K562 (cell line): ENCODE results near the gene KMT2E. TPM values are rescaled to one million over a fixed set of nuclear protein-coding genes. Genes with fewer than 3 reads are reported as not detected.

ENCODE experiments used
- ATAC-seq: fragments of 200-7000 bp; cut with Tn5 transposase; 3 replicates; pipeline ENCODE4 v1.9.1; 2020; ENCODE audit warnings: moderate library complexity
- BruUV-seq: library from RNA; stranded (reverse); fragments of 400-500 nt; replicated peaks from 2 replicates; lab custom pipeline; 2021; lab: Mats Ljungman, UMichigan
- CTCF ChIA-PET: fragments of 300-600 bp; formaldehyde crosslinking; extraction: SDS; loops from one replicate; lab custom pipeline; 2021; ENCODE audit warnings: low intra/inter-chr PET ratio; lab: Yijun Ruan, JAX
- POLR2A ChIA-PET: fragments of 300-600, 350-650 bp; sonication (Branson Sonifier 250); formaldehyde crosslinking; extraction: SDS; loops from one replicate; lab custom pipeline; 2021; ENCODE audit warnings: antibody characterized with exemption, inconsistent platforms; lab: Yijun Ruan, JAX
- DNase-seq, 4 experiments: peaks; one replicate each; pipeline versions ENCODE4 v3.0.0 to v3.0.0-alpha.2; 2011 to 2018; ENCODE audit warnings: low spot score in 3 of 4, mixed read lengths in 3 of 4; ENCODE audit errors: extremely low read depth in 1 of 4
- FAIRE-seq: peaks from 2 replicates; lab custom pipeline; 2011; peaks lifted over from hg19 to GRCh38; lab: Jason Lieb, UNC
- H2AFZ ChIP-seq: 2 replicates; pipeline ENCODE4 v1.6.0; 2011; ENCODE audit warnings: low read depth, low read length, control low read depth, inconsistent platforms
- H3K27ac ChIP-seq: fragments of 200-600 bp; 3 replicates; pipeline ENCODE4 v1.8.0; 2011; ENCODE audit warnings: low read depth, mild to moderate bottlenecking, control low read depth, inconsistent platforms, low read length, moderate library complexity, mixed read lengths; ENCODE audit errors: extremely low read depth
- H3K27me3 ChIP-seq, 2 experiments: fragments of 300-600 bp in 1 of 2; 2 replicates in 1 of 2; 3 replicates in 1 of 2; pipeline versions ENCODE4 v1.6.0 to v1.8.0; 2011; ENCODE audit warnings: inconsistent platforms in 2 of 2, low read length in 2 of 2, mild to moderate bottlenecking in 1 of 2, mixed read lengths in 1 of 2, moderate library complexity in 1 of 2; ENCODE audit not compliant: control insufficient read depth in 2 of 2, insufficient read depth in 2 of 2
- H3K36me3 ChIP-seq: fragments of 300-600 bp; 3 replicates; pipeline ENCODE4 v1.8.0; 2011; ENCODE audit warnings: mild to moderate bottlenecking, low read length, inconsistent platforms; ENCODE audit not compliant: control insufficient read depth, insufficient read depth
- H3K4me1 ChIP-seq, 2 experiments: fragments of 200-600 bp in 1 of 2; replicated peaks in 1 of 2; 2 replicates in 1 of 2; 3 replicates in 1 of 2; pipeline versions ENCODE4 v1.5.1 to v1.8.0; 2011; ENCODE audit warnings: inconsistent platforms in 2 of 2, low read length in 2 of 2, mild to moderate bottlenecking in 1 of 2, mixed read lengths in 1 of 2, moderate library complexity in 1 of 2; ENCODE audit not compliant: control insufficient read depth in 2 of 2, insufficient read depth in 2 of 2
- H3K4me2 ChIP-seq: 2 replicates; pipeline ENCODE4 v1.6.1; 2011; ENCODE audit warnings: low read length, control low read depth, inconsistent platforms, mixed read lengths; ENCODE audit not compliant: insufficient read depth
- H3K4me3 ChIP-seq: fragments of 200-600 bp; sonication (generic), shearing (Covaris generic); 2 replicates; pipeline ENCODE4 v1.5.1; 2016; ENCODE audit warnings: control low read depth, inconsistent platforms
- H3K79me2 ChIP-seq: fragments of 200-600 bp; 3 replicates; pipeline ENCODE4 v1.8.0; 2011; ENCODE audit warnings: low read length, inconsistent platforms; ENCODE audit not compliant: control insufficient read depth, insufficient read depth
- H3K9ac ChIP-seq, 2 experiments: 2 replicates each; pipeline versions ENCODE4 v1.6.0 to v1.6.1; 2011; ENCODE audit warnings: low read depth in 2 of 2, low read length in 2 of 2, control low read depth in 1 of 2, inconsistent platforms in 1 of 2, mild to moderate bottlenecking in 1 of 2, mixed read lengths in 1 of 2; ENCODE audit not compliant: insufficient read depth in 1 of 2
- H3K9me1 ChIP-seq: one replicate; pipeline ENCODE4 v1.6.0; 2011; ENCODE audit warnings: inconsistent platforms, mild to moderate bottlenecking, low read length, moderate library complexity; ENCODE audit not compliant: control insufficient read depth, insufficient read depth
- H3K9me3 ChIP-seq: replicated peaks from 2 replicates; pipeline ENCODE4 v1.5.1; 2011; ENCODE audit warnings: low read depth, low read length, inconsistent platforms; ENCODE audit not compliant: control insufficient read depth, insufficient read depth
- H4K20me1 ChIP-seq: replicated peaks from 2 replicates; pipeline ENCODE4 v1.6.1; 2011; ENCODE audit warnings: low read length, inconsistent platforms, mixed read lengths; ENCODE audit not compliant: control insufficient read depth, insufficient read depth
- BHLHE40 ChIP-seq: IDR thresholded peaks from 2 replicates; pipeline ENCODE4 v1.6.1; 2011; ENCODE audit warnings: low read length, improper control_type of control experiment
- CBX3 ChIP-seq, 2 experiments: IDR thresholded peaks; 1 replicate in 1 of 2; 2 replicates in 1 of 2; pipeline ENCODE4 v1.6.1; 2012; ENCODE audit warnings: inconsistent platforms in 2 of 2, low read length in 2 of 2, borderline replicate concordance in 1 of 2, control low read depth in 1 of 2
- CHD7 ChIP-seq: fragments of 200-600 bp; sonication (generic); IDR thresholded peaks from one replicate; pipeline ENCODE4 v1.6.1; 2012; ENCODE audit warnings: mild to moderate bottlenecking, low read depth, low read length, inconsistent platforms
- KLF13 ChIP-seq: fragments of 450-650 bp; IDR thresholded peaks from 2 replicates; pipeline ENCODE4 v1.6.1; 2016; ENCODE audit warnings: missing genetic modification characterization, low read depth, mild to moderate bottlenecking, missing compliant biosample characterization, moderate library complexity, borderline replicate concordance
- L3MBTL2 ChIP-seq: fragments of 450-650 bp; IDR thresholded peaks from 2 replicates; pipeline ENCODE4 v1.6.1; 2016; ENCODE audit warnings: mild to moderate bottlenecking, moderate library complexity
- MAZ ChIP-seq, 2 experiments: fragments of 450-650 bp in 1 of 2; sonication (generic) in 1 of 2; formaldehyde crosslinking; IDR thresholded peaks in 1 of 2; conservative IDR thresholded peaks in 1 of 2; 2 replicates each; pipeline versions ENCODE4 v1.4.0 to v1.5.0; 2020; ENCODE audit warnings: mild to moderate bottlenecking in 1 of 2, missing genetic modification reagents in 1 of 2
- NFIX ChIP-seq: fragments of 250-450 bp; sonication (Bioruptor Pico); IDR thresholded peaks from 2 replicates; pipeline ENCODE4 v1.4.0; 2020; ENCODE audit warnings: low read depth, mild to moderate bottlenecking, moderate library complexity
- NR2C2 ChIP-seq, 2 experiments: fragments of 200-800 bp in 1 of 2; sonication (Bioruptor generic) in 1 of 2; sonication (generic) in 1 of 2; formaldehyde crosslinking in 1 of 2; IDR thresholded peaks; 2 replicates each; pipeline versions ENCODE4 v1.6.1 to v1.8.0; 2016 to 2022; ENCODE audit warnings: mild to moderate bottlenecking in 1 of 2, missing compliant biosample characterization in 1 of 2, missing genetic modification characterization in 1 of 2, missing genetic modification reagents in 1 of 2
- SP2 ChIP-seq: IDR thresholded peaks from 2 replicates; pipeline ENCODE4 v1.6.1; 2011; ENCODE audit warnings: mild to moderate bottlenecking, low read depth, low read length, moderate library complexity; ENCODE audit not compliant: poor library complexity, severe bottlenecking; ENCODE audit errors: extremely low read depth
- TFAM ChIP-seq: fragments of 250-450 bp; sonication (Bioruptor Pico); conservative IDR thresholded peaks from 2 replicates; pipeline ENCODE4 v1.5.0; 2021; ENCODE audit warnings: mild to moderate bottlenecking, moderate library complexity
- WGBS: fragments of 100-300 bp; shearing (Covaris generic); methylation state at CpG from one replicate; pipeline ENCODE4 v1.1.6; 2016; ENCODE audit warnings: low coverage, mixed read lengths; ENCODE audit not compliant: insufficient coverage; ENCODE audit errors: missing lambda C conversion rate; 5-methylcytosine and 5-hydroxymethylcytosine counted together
- in situ Hi-C: fragments of 300-500 bp; cut with MboI; formaldehyde crosslinking; loops from 4 replicates; pipeline ENCODE4 v1.15.0; 2018; ENCODE audit warnings: inconsistent platforms, mixed read lengths
- intact Hi-C: fragments of 100-400 bp; cut with micrococcal nuclease; formaldehyde crosslinking; loops from 2 replicates; pipeline ENCODE4 v1.14.2; 2022
- polyA plus RNA-seq, 8 experiments: library from polyadenylated mRNA; depleted of rRNA in 4 of 8; stranded (reverse) in 5 of 8; unstranded in 3 of 8; fragments of >200 nt; fragmentation: Nextera tagmentation in 2 of 8; fragmentation: Illumina TruSeq in 1 of 8; extraction: Ambion mirVana in 2 of 8; extraction: Trizol in 1 of 8; gene quantifications; 2 replicates each; pipeline versions ENCODE4 v1.2.1 to v1.2.3, GENCODE V29; 2011 to 2014; ENCODE audit warnings: inconsistent platforms in 1 of 8, missing spikeins in 1 of 8
- total RNA-seq, 7 experiments: library from RNA; depleted of rRNA in 6 of 7; stranded (reverse); fragments of >200 nt in 6 of 7; fragmentation: Illumina TruSeq in 2 of 7; extraction: Trizol in 2 of 7; gene quantifications; 2 replicates each; pipeline versions ENCODE4 v1.2.1 to v1.2.3, GENCODE V29; 2011 to 2021; ENCODE audit warnings: low replicate concordance in 1 of 7

Gene KMT2E
- total and polyA plus RNA-seq, 9 of the 15 experiments (the other 6 are each of a cell fraction or from before 2014, with no cell fraction given): 8.9 to 55.3 (median 38.1) TPM

GRCh38 chr7:105133358-105133757 lies 119.4 kb downstream of the KMT2E start:
- WGBS: 82% methylated on average over 7 of the region's 7 CpGs
- CTCF ChIA-PET: no interaction called here
- in situ Hi-C loops: no loop called here
- TF ChIP-seq BHLHE40 (no peak), CHD7 (no peak), L3MBTL2 (no peak), TFAM (CRISPR knock-in tag) (no peak), NFIX (CRISPR knock-in tag) (no peak), MAZ (CRISPR knock-in tag; conservative IDR thresholded peaks at IDR 0.05 in 1 of 2, IDR thresholded peaks at IDR 0.05 in 1 of 2) (no peak), NR2C2 (CRISPR knock-in tag; IDR thresholded peaks at IDR 0.05) (no peak), NR2C2 (tag; IDR thresholded peaks at IDR 0.05) (no peak), CBX3 (IDR thresholded peaks at IDR 0.05; ENCODE audit: borderline replicate concordance in 1 of 2, low read length in 2 of 2) (no peak), SP2 (no peak), KLF13 (tag) (no peak)

More at GRCh38 chr7:105133358-105133757, 119.4 kb downstream of the KMT2E start:
- no TSS peak for BruUV-seq
- intact Hi-C loops: loop anchor here (5.0 to 10.0 kb wide), 2 partner anchors 149 to 211 kb away; no protein-coding TSS in a partner anchor
- FAIRE-seq: no peak
- no peak for DNase-seq
- H3K9me1 ChIP-seq: no peaks in the 10 kb centered on the region
- POLR2A ChIA-PET: interaction anchor here (1.6 kb wide), 1 partner anchor 16 kb away, joined by 3 read pairs; no protein-coding TSS in a partner anchor
- H3K79me2 ChIP-seq: peaks cover 13% of the 10 kb centered on the region; the same call in 1 of the 3 replicates
- no peak overlapping the region for H3K4me2 ChIP-seq
- peak overlapping the region in 1 of 2 experiments; percentile 3; a peak in 1 of 4 replicates for H3K9ac ChIP-seq
- no peak overlapping the region for H3K4me3 ChIP-seq
- H3K9me3 ChIP-seq: peaks cover 5% of the 10 kb centered on the region; the same call in 1 of the 2 replicates
- peaks cover 13 to 34% of the 10 kb centered on the region in 2 experiments for H3K4me1 ChIP-seq
- ATAC-seq: no peak
- H4K20me1 ChIP-seq: peaks cover 3% of the 10 kb centered on the region; the same call in 1 of the 2 replicates
- no peak overlapping the region for H2AFZ ChIP-seq
- H3K36me3 ChIP-seq: peaks cover 32% of the 10 kb centered on the region
- H3K27ac ChIP-seq: no peak overlapping the region
- H3K27me3 ChIP-seq: no peaks in the 10 kb centered on the region
